K562 (cell line): ENCODE results near the gene DYNC1H1. TPM values are rescaled to one million over a fixed set of nuclear protein-coding genes. Genes with fewer than 3 reads are reported as not detected.
A peak's percentile ranks its signal among the peaks of the same experiment; 100 is the strongest.

Experiments used
- ARHGAP35 ChIP-seq: fragments of 450-650 bp; IDR thresholded peaks from 2 replicates; pipeline ENCODE4 v1.6.1; 2018; ENCODE audit not compliant: partially characterized antibody
- ATF7 ChIP-seq: fragments of 450-650 bp; IDR thresholded peaks from 2 replicates; pipeline ENCODE4 v1.7.1; 2014; ENCODE audit warnings: mild to moderate bottlenecking, moderate library complexity
- DNMT1 ChIP-seq: fragments of 450-650 bp; IDR thresholded peaks from 2 replicates; pipeline ENCODE4 v1.6.1; 2016; ENCODE audit warnings: antibody characterized with exemption, mild to moderate bottlenecking
- EP300 ChIP-seq: IDR thresholded peaks from 2 replicates; pipeline ENCODE4 v1.6.1; 2012; ENCODE audit warnings: low read length, improper control_type of control experiment
- ETS2 ChIP-seq: IDR thresholded peaks from 2 replicates; pipeline ENCODE4 v1.6.1; 2016; ENCODE audit warnings: borderline replicate concordance, missing genetic modification characterization, mild to moderate bottlenecking, moderate library complexity, missing compliant biosample characterization; ENCODE audit not compliant: poor library complexity, severe bottlenecking
- HDGF ChIP-seq: fragments of 450-650 bp; IDR thresholded peaks from 2 replicates; pipeline ENCODE4 v1.6.1; 2016
- NFIC ChIP-seq: fragments of 450-650 bp; IDR thresholded peaks from 2 replicates; pipeline ENCODE4 v1.6.1; 2017; ENCODE audit warnings: mild to moderate bottlenecking, inconsistent platforms
- NR1H2 ChIP-seq: sonication (generic); formaldehyde crosslinking; IDR thresholded peaks from 2 replicates; pipeline ENCODE4 v1.4.0; 2020; ENCODE audit warnings: mild to moderate bottlenecking, missing genetic modification reagents
- NR4A1 ChIP-seq, 2 experiments: fragments of 250-450 bp in 1 of 2; fragments of 450-650 bp in 1 of 2; sonication (Bioruptor Pico) in 1 of 2; IDR thresholded peaks; 2 replicates each; pipeline versions ENCODE4 v1.4.0 to v1.6.1; 2016 to 2020; ENCODE audit warnings: mild to moderate bottlenecking in 2 of 2, missing compliant biosample characterization in 1 of 2, missing genetic modification characterization in 1 of 2, moderate library complexity in 1 of 2
- ZBTB9 ChIP-seq: fragments of 450-650 bp; formaldehyde crosslinking; IDR thresholded peaks from 2 replicates; pipeline ENCODE4 v1.4.0; 2020; ENCODE audit warnings: mild to moderate bottlenecking, moderate library complexity
- ZNF12 ChIP-seq: sonication (generic); formaldehyde crosslinking; IDR thresholded peaks from 2 replicates; pipeline ENCODE4 v1.4.0; 2020; ENCODE audit warnings: mild to moderate bottlenecking, missing genetic modification reagents
- ZNF384 ChIP-seq: IDR thresholded peaks from 2 replicates; pipeline ENCODE4 v1.6.1; 2012; ENCODE audit warnings: low read depth, low read length, improper control_type of control experiment
- ZNF445 ChIP-seq: fragments of 250-450 bp; sonication (Bioruptor Pico); IDR thresholded peaks from 2 replicates; pipeline ENCODE4 v1.4.0; 2020; ENCODE audit warnings: low read depth, mild to moderate bottlenecking, moderate library complexity
- polyA plus RNA-seq, 8 experiments: library from polyadenylated mRNA; depleted of rRNA in 4 of 8; stranded (reverse) in 5 of 8; unstranded in 3 of 8; fragments of >200 nt; fragmentation: Nextera tagmentation in 2 of 8; fragmentation: Illumina TruSeq in 1 of 8; extraction: Ambion mirVana in 2 of 8; extraction: Trizol in 1 of 8; gene quantifications; 2 replicates each; pipeline versions ENCODE4 v1.2.1 to v1.2.3, GENCODE V29; 2011 to 2014; ENCODE audit warnings: inconsistent platforms in 1 of 8, missing spikeins in 1 of 8
- total RNA-seq, 7 experiments: library from RNA; depleted of rRNA in 6 of 7; stranded (reverse); fragments of >200 nt in 6 of 7; fragmentation: Illumina TruSeq in 2 of 7; extraction: Trizol in 2 of 7; gene quantifications; 2 replicates each; pipeline versions ENCODE4 v1.2.1 to v1.2.3, GENCODE V29; 2011 to 2021; ENCODE audit warnings: low replicate concordance in 1 of 7
- TF ChIP-seq, protein P1 (sequence below): fragments of 250-450 bp; sonication (Bioruptor Pico); IDR thresholded peaks from 2 replicates; pipeline ENCODE4 v1.8.0; 2021; ENCODE audit warnings: mild to moderate bottlenecking, moderate library complexity
- TF ChIP-seq, protein P2 (sequence below), 3 experiments: fragments of 200-800 bp in 1 of 3; fragments of 250-450 bp in 1 of 3; fragments of 450-650 bp in 1 of 3; sonication (Bioruptor Pico) in 1 of 3; sonication (Bioruptor generic) in 1 of 3; formaldehyde crosslinking in 1 of 3; IDR thresholded peaks; 2 replicates each; pipeline versions ENCODE4 v1.6.1 to v1.8.0; 2016 to 2022; ENCODE audit warnings: mild to moderate bottlenecking in 2 of 3, missing genetic modification characterization in 2 of 3, missing compliant biosample characterization in 1 of 3, moderate library complexity in 1 of 3
- TF ChIP-seq, protein P3 (sequence below): fragments of 450-650 bp; IDR thresholded peaks from 2 replicates; pipeline ENCODE4 v1.7.1; 2018; ENCODE audit warnings: mild to moderate bottlenecking, low read depth; ENCODE audit not compliant: partially characterized antibody

DYNC1H1 gene
- total and polyA plus RNA-seq, 9 of the 15 experiments (the other 6 are each of a cell fraction or from before 2014, with no cell fraction given), result 31.9 to 335 (median 115) TPM

GRCh38 chr14:102088012-102088792 is 123.8 kb downstream of the DYNC1H1 start (continued):
- no peak for TF ChIP-seq ZBTB9
- TF ChIP-seq HDGF, result no peak
- TF ChIP-seq, protein P1, sequence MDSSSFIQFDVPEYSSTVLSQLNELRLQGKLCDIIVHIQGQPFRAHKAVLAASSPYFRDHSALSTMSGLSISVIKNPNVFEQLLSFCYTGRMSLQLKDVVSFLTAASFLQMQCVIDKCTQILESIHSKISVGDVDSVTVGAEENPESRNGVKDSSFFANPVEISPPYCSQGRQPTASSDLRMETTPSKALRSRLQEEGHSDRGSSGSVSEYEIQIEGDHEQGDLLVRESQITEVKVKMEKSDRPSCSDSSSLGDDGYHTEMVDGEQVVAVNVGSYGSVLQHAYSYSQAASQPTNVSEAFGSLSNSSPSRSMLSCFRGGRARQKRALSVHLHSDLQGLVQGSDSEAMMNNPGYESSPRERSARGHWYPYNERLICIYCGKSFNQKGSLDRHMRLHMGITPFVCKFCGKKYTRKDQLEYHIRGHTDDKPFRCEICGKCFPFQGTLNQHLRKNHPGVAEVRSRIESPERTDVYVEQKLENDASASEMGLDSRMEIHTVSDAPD (CRISPR knock-in tag), result no peak
- TF ChIP-seq EP300, result no peak
- no peak for TF ChIP-seq ZNF384
- no peak for TF ChIP-seq NR1H2
- TF ChIP-seq, protein P2, sequence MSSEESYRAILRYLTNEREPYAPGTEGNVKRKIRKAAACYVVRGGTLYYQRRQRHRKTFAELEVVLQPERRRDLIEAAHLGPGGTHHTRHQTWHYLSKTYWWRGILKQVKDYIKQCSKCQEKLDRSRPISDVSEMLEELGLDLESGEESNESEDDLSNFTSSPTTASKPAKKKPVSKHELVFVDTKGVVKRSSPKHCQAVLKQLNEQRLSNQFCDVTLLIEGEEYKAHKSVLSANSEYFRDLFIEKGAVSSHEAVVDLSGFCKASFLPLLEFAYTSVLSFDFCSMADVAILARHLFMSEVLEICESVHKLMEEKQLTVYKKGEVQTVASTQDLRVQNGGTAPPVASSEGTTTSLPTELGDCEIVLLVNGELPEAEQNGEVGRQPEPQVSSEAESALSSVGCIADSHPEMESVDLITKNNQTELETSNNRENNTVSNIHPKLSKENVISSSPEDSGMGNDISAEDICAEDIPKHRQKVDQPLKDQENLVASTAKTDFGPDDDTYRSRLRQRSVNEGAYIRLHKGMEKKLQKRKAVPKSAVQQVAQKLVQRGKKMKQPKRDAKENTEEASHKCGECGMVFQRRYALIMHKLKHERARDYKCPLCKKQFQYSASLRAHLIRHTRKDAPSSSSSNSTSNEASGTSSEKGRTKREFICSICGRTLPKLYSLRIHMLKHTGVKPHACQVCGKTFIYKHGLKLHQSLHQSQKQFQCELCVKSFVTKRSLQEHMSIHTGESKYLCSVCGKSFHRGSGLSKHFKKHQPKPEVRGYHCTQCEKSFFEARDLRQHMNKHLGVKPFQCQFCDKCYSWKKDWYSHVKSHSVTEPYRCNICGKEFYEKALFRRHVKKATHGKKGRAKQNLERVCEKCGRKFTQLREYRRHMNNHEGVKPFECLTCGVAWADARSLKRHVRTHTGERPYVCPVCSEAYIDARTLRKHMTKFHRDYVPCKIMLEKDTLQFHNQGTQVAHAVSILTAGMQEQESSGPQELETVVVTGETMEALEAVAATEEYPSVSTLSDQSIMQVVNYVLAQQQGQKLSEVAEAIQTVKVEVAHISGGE (CRISPR knock-in tag; IDR thresholded peaks at IDR 0.05), result no peak
- no peak for TF ChIP-seq ARHGAP35
- TF ChIP-seq NR4A1 (CRISPR knock-in tag; IDR thresholded peaks at IDR 0.05), result no peak
- TF ChIP-seq NR4A1 (tag; IDR thresholded peaks at IDR 0.05), result no peak; the same call in none of the 2 replicates
- TF ChIP-seq NFIC, result no peak
- no peak for TF ChIP-seq DNMT1
- TF ChIP-seq ZNF445 (CRISPR knock-in tag), result no peak
- 0 out of 2 replicates have a peak, but pooled peaks have one; percentile 15 for TF ChIP-seq ATF7
- TF ChIP-seq ZNF12, result no peak
- TF ChIP-seq, protein P3, sequence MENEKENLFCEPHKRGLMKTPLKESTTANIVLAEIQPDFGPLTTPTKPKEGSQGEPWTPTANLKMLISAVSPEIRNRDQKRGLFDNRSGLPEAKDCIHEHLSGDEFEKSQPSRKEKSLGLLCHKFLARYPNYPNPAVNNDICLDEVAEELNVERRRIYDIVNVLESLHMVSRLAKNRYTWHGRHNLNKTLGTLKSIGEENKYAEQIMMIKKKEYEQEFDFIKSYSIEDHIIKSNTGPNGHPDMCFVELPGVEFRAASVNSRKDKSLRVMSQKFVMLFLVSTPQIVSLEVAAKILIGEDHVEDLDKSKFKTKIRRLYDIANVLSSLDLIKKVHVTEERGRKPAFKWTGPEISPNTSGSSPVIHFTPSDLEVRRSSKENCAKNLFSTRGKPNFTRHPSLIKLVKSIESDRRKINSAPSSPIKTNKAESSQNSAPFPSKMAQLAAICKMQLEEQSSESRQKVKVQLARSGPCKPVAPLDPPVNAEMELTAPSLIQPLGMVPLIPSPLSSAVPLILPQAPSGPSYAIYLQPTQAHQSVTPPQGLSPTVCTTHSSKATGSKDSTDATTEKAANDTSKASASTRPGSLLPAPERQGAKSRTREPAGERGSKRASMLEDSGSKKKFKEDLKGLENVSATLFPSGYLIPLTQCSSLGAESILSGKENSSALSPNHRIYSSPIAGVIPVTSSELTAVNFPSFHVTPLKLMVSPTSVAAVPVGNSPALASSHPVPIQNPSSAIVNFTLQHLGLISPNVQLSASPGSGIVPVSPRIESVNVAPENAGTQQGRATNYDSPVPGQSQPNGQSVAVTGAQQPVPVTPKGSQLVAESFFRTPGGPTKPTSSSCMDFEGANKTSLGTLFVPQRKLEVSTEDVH, result no peak
- TF ChIP-seq ETS2 (tag), result no peak
